Measurements from ENCODE around the gene PABPC3.

PABPC3 gene

GRCh38 chr13:25095851-25096453 lies at the start of gene PABPC3:
PABPC3 (plus strand) TSS chr13:25096136; CDS start chr13:25096199, 63 bp downstream.
- no peak for TF ChIP-seq CTCF (IDR thresholded peaks at IDR 0.05; ENCODE audit: extremely low read depth, insufficient read depth, missing control alignments)
- no peak for DNase-seq (ENCODE audit: low spot score)
- in situ Hi-C loops (cut with MboI; ENCODE audit: low pct_unique_long_range_greater_than_20kb, low sequenced_read_pairs, unreplicated experiment) = no loop called here

GRCh38 chr13:25046274-25046984 lies 49.5 kb upstream of the PABPC3 start:
- no peak for TF ChIP-seq CTCF (IDR thresholded peaks at IDR 0.05; ENCODE audit: extremely low read depth, insufficient read depth, missing control alignments)
- peak; percentile 21 for DNase-seq (ENCODE audit: low spot score)
- in situ Hi-C loops (cut with MboI; ENCODE audit: low pct_unique_long_range_greater_than_20kb, low sequenced_read_pairs, unreplicated experiment) = no loop called here

- DNase-seq (ENCODE audit: low spot score) = peak; percentile 34
- TF ChIP-seq CTCF (IDR thresholded peaks at IDR 0.05; ENCODE audit: extremely low read depth, insufficient read depth, missing control alignments) = no peak
- in situ Hi-C loops (cut with MboI; ENCODE audit: low pct_unique_long_range_greater_than_20kb, low sequenced_read_pairs, unreplicated experiment) = no loop called here
Observed at GRCh38 chr13:25046985-25047511, 48.9 kb upstream of the PABPC3 start.

- TF ChIP-seq CTCF (IDR thresholded peaks at IDR 0.05; ENCODE audit: extremely low read depth, insufficient read depth, missing control alignments) = no peak
- in situ Hi-C loops (cut with MboI; ENCODE audit: low pct_unique_long_range_greater_than_20kb, low sequenced_read_pairs, unreplicated experiment) = no loop called here
- no peak for DNase-seq (ENCODE audit: low spot score)
Observed at GRCh38 chr13:25051065-25051464, 44.9 kb upstream of the PABPC3 start.

- DNase-seq (ENCODE audit: low spot score) = no peak
- no peak for TF ChIP-seq CTCF (IDR thresholded peaks at IDR 0.05; ENCODE audit: extremely low read depth, insufficient read depth, missing control alignments)
- in situ Hi-C loops (cut with MboI; ENCODE audit: low pct_unique_long_range_greater_than_20kb, low sequenced_read_pairs, unreplicated experiment) = no loop called here
Observed at GRCh38 chr13:25059166-25059565, 36.8 kb upstream of the PABPC3 start.

GRCh38 chr13:25059958-25060357 lies 36.0 kb upstream of the PABPC3 start:
- DNase-seq (ENCODE audit: low spot score) = no peak
- in situ Hi-C loops (cut with MboI; ENCODE audit: low pct_unique_long_range_greater_than_20kb, low sequenced_read_pairs, unreplicated experiment) = no loop called here
- TF ChIP-seq CTCF (IDR thresholded peaks at IDR 0.05; ENCODE audit: extremely low read depth, insufficient read depth, missing control alignments) = no peak

All from GM13977 (cell line).